Esophagus muscularis mucosa (tissue), 4 donors: ENCODE results near the gene GRAMD2A. TPM values are rescaled to one million over a fixed set of nuclear protein-coding genes. Genes with fewer than 3 reads are reported as not detected.

Experiments
- DNase-seq: peaks from one replicate; pipeline ENCODE4 v3.0.0-alpha.2; 2017; ENCODE audit errors: extremely low spot score
- H3K27ac ChIP-seq, 4 donors: fragments of 200-600 bp; sonication (generic); replicated peaks in 1 of 4; 1 replicate in 3 of 4; 2 replicates in 1 of 4; pipeline ENCODE4 v1.5.1; 2016 to 2019; ENCODE audit warnings: mild to moderate bottlenecking in 1 of 4
- H3K27me3 ChIP-seq, 4 donors: fragments of 200-600 bp; sonication (generic); one replicate each; pipeline versions ENCODE4 v1.5.1 to v1.6.0; 2016 to 2019
- H3K36me3 ChIP-seq, 4 donors: fragments of 200-600 bp; sonication (generic); one replicate each; pipeline ENCODE4 v1.5.1; 2016 to 2019
- H3K4me1 ChIP-seq, 4 donors: fragments of 200-600 bp; sonication (generic); one replicate each; pipeline ENCODE4 v1.5.1; 2016 to 2019
- H3K4me3 ChIP-seq, 4 donors: fragments of 200-600 bp; sonication (generic); 1 replicate in 2 of 4; 2 replicates in 2 of 4; pipeline ENCODE4 v1.5.1; 2016 to 2019; ENCODE audit warnings: mild to moderate bottlenecking in 4 of 4, moderate library complexity in 1 of 4
- H3K9me3 ChIP-seq, 4 donors: fragments of 200-600 bp; sonication (generic); 1 replicate in 3 of 4; 2 replicates in 1 of 4; pipeline ENCODE4 v1.5.1; 2016 to 2019
- CTCF ChIP-seq, 3 experiments: fragments of 200-600 bp in 2 of 3; fragments of 450-650 bp in 1 of 3; sonication (generic) in 2 of 3; IDR thresholded peaks; one replicate each; pipeline ENCODE4 v1.5.1; 2017 to 2019; ENCODE audit warnings: antibody characterized with exemption in 3 of 3, mild to moderate bottlenecking in 2 of 3, moderate library complexity in 1 of 3
- EP300 ChIP-seq: sonication (generic); formaldehyde crosslinking; IDR thresholded peaks from one replicate; pipeline ENCODE4 v1.6.1; 2017; ENCODE audit warnings: antibody characterized with exemption
- POLR2A ChIP-seq: fragments of 450-650 bp; IDR thresholded peaks from one replicate; pipeline ENCODE4 v1.6.1; 2017; ENCODE audit warnings: antibody characterized with exemption, moderate library complexity, mild to moderate bottlenecking, low read depth
- POLR2AphosphoS5 ChIP-seq, 2 donors: sonication (generic); formaldehyde crosslinking; IDR thresholded peaks; one replicate each; pipeline ENCODE4 v1.6.1; 2017; ENCODE audit warnings: antibody characterized with exemption in 2 of 2
- WGBS: methylation state at CpG from one replicate; pipeline ENCODE4 v1.1.5; 2018; 5-methylcytosine and 5-hydroxymethylcytosine counted together
- intact Hi-C: fragments of 100-400 bp; cut with DNase I; formaldehyde crosslinking; loops from one replicate; pipeline ENCODE4 v1.15.1; 2023
- total RNA-seq, 4 donors: library from RNA; depleted of rRNA; stranded (reverse); fragments of >200 nt; gene quantifications; one replicate each; pipeline versions ENCODE4 v1.1.0 to v1.2.1, GENCODE V29; 2016

The GRAMD2A gene
- total RNA-seq, 4 donors from 2014 or later = 0.33 to 2.5 (median 0.75) TPM

GRCh38 chr15:72184165-72184811 is 13.3 kb downstream of the GRAMD2A start:
- peak overlapping the region; percentile 39 to 53 (median 40) for H3K4me3 ChIP-seq
- no peaks in the 10 kb centered on the region for H3K36me3 ChIP-seq
- DNase-seq = no peak
- H3K4me1 ChIP-seq = peaks cover 14 to 32% (median 27%) of the 10 kb centered on the region in 4 donors
- 14% methylated on average over 12 of the region's 34 CpGs for WGBS
- TF ChIP-seq POLR2A = no peak
- TF ChIP-seq EP300 = no peak
- no peak for TF ChIP-seq POLR2AphosphoS5 (IDR thresholded peaks at IDR 0.05)
- no peak for TF ChIP-seq CTCF (IDR thresholded peaks at IDR 0.05)
- H3K9me3 ChIP-seq = no peaks in the 10 kb centered on the region
- H3K27ac ChIP-seq = no peak overlapping the region
- peaks cover 0 to 41% (median 10%) of the 10 kb centered on the region in 4 donors for H3K27me3 ChIP-seq
- intact Hi-C loops = no loop called here

GRCh38 chr15:72183781-72184164 is 13.8 kb downstream of the GRAMD2A start:
- Histone ChIP-seq H3K27ac (no peak overlapping the region), H3K4me3 (peak overlapping the region; percentile 39 to 53 (median 40)), H3K36me3 (no peaks in the 10 kb centered on the region), H3K27me3 (peaks cover 0 to 41% (median 10%) of the 10 kb centered on the region in 4 donors), H3K9me3 (no peaks in the 10 kb centered on the region), H3K4me1 (peaks cover 14 to 32% (median 30%) of the 10 kb centered on the region in 4 donors)
- DNase-seq = no peak
- TF ChIP-seq CTCF (IDR thresholded peaks at IDR 0.05) (no peak), POLR2A (no peak), POLR2AphosphoS5 (IDR thresholded peaks at IDR 0.05) (no peak), EP300 (no peak)
- WGBS = 69% methylated on average over 3 of the region's 12 CpGs
- intact Hi-C loops = no loop called here

GRCh38 chr15:72182673-72183072 is 14.9 kb downstream of the GRAMD2A start:
- H3K4me3 ChIP-seq = no peak overlapping the region
- intact Hi-C loops = no loop called here
- peaks cover 14 to 32% (median 30%) of the 10 kb centered on the region in 4 donors for H3K4me1 ChIP-seq

GRCh38 chr15:72182244-72182643 is 15.3 kb downstream of the GRAMD2A start:
- H3K27me3 ChIP-seq = peaks cover 0 to 41% (median 8%) of the 10 kb centered on the region in 4 donors

More at GRCh38 chr15:72182673-72183072, 14.9 kb downstream of the GRAMD2A start:
- no peaks in the 10 kb centered on the region for H3K9me3 ChIP-seq
- no peak overlapping the region for H3K27ac ChIP-seq
- whole genome bisulfite sequencing = 89% methylated on average over 3 of the region's 3 CpGs
- no peak for DNase-seq
- H3K36me3 ChIP-seq = no peaks in the 10 kb centered on the region
- peaks cover 0 to 39% (median 8%) of the 10 kb centered on the region in 4 donors for H3K27me3 ChIP-seq
- no peak for TF ChIP-seq EP300
- no peak for TF ChIP-seq POLR2AphosphoS5 (IDR thresholded peaks at IDR 0.05)
- TF ChIP-seq POLR2A = no peak
- no peak for TF ChIP-seq CTCF (IDR thresholded peaks at IDR 0.05)

More at GRCh38 chr15:72182244-72182643, 15.3 kb downstream of the GRAMD2A start:
- Histone ChIP-seq H3K4me3 (no peak overlapping the region), H3K36me3 (no peaks in the 10 kb centered on the region), H3K4me1 (peaks cover 14 to 32% (median 30%) of the 10 kb centered on the region in 4 donors), H3K9me3 (no peaks in the 10 kb centered on the region), H3K27ac (no peak overlapping the region)
- TF ChIP-seq CTCF (IDR thresholded peaks at IDR 0.05) (no peak), POLR2AphosphoS5 (IDR thresholded peaks at IDR 0.05) (no peak), POLR2A (no peak), EP300 (no peak)
- WGBS = 88% methylated on average over 3 of the region's 3 CpGs
- intact Hi-C loops = no loop called here
- no peak for DNase-seq
